ENCODE measurements around the gene SYNM.

SYNM gene

DNA sequence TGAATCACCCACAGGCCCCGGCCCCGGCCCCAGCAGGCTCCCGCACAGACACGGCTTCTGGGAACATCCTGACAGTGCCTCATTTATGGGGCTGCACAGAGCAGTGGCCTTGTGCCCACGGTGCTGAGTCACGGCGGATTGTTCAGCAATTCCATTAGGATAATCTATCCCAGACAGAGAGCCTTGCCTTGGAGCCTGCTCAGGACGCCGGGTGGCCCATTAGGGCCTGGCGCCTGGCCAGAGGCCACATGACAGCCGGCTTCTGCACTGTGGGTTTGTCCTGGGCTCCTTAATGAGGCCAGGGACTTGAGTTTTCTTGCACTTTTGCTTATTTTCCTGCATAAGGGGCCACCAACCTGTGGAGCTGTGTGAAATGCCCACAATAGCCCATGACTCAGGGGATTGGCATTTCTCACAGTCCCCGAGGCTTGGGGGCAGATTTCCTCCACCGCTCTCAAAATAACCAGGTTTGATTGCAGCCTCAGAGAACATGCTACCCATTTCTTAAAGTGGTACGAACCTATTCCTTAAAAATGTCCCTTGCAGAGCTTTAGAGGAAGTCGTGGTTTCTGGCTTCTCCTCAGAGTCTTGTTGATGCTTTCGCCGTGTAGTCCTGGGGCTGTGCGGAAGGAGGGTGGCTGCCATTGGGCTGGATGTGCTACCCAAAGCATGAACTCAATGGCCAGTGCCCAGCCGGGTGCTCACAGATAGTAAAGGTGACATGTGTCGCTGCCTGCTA, 19.0 kb downstream of the SYNM start:
- DNase-seq = peak; percentile 52

DNA sequence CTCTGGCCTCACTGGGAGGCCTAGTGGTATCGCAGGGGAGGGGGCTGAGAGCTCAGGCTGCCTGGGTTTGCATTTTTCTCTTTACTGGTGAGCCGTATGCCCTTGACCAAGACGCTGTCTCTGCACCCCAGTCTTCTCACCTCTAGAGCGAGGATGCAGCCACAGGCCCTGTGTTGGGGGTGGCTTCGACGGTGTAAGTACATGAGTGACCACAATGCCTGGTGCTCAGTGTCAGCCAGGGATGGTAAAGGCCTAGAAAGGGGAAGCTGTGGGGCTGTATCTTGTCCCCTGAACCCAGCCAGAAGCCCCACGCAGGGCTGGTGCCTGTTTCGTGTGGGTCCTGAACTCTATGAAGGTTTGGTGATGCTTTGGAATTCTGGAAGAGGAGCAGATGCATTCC, 19.8 kb downstream of the SYNM start:
- DNase-seq = no peak

DNA sequence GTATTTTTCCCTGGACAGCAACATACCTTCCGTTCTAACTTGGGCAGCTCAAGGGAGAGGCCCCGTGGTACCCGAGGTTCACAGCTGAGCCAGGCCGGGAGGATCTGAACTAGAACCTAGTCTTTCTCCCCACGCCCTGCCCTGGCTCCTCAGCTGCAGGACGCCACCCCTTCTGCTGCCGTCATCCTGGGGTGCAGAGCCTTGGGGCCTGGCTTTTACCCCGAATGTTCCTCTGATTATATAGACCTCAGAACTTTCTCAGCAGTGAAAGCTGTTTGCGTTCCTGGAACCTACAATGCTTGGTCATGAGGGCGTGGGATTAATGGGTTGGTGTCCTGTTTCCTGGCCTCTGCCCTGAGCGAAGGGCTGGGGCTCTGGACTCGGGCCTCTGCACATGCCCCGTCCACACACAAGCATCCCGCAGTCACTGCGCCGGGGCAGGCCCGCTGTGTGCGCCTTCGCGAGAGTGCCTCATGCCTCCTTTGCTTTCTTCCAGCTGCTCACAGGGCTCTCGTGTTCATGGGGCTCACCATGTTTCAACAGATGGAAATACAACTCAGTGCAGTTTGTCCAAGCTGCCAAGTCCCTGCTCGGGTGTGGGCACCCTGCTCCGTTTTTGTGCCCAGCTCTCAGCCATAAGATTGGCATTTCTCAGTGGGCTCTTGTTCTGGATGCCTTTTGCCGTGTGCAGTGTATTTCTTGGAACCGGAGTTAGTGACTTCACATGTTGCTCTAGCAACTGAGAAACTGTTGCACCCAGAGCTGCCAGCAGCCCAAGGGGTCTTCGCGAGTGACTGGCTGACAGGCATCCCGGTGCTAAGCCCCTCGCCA, 20.4 kb downstream of the SYNM start:
- no peak for DNase-seq

DNA sequence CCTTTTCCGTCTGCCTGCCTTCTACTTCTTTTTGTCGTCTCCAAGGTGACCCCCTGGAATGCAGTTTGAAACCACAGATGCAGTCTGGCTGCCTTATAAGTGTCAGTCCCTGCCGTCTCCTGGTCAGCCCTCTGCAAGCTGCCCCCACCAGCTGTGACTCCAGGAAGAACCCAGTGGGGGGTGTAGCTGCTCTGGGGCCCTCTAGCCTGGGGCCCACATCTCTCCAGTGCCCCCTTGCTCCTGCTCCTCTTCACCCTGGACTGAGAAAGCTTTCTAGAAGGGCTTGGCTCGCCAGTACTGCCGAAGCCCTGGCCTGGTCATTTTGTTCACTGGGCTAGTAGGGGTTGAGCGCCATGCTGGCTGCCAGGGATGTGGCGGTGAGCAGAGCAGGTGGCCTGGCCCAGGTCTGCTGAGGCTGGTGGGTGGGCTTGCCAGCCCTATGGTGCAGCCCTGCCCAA, 21.3 kb downstream of the SYNM start:
- no peak for DNase-seq

DNA sequence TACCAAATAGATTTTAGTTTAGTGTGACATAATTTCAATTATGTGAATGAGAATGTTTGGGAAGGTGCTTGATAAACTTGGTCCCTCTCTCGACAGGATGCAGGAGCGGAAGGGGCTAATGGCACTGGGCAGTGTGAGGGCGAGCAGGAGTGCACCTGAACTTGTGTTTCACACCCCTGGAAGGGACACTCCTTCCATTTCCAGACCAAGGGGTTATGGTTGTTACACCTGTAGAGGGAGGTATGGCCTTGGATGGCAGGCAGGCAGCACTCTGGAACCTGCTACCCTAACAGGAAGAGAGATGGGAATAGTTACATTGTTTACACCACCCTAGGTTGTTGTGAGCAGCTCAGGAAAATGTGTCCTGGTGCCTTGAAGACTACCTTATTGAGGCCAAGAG, 22.1 kb downstream of the SYNM start:
- no peak for DNase-seq

DNA sequence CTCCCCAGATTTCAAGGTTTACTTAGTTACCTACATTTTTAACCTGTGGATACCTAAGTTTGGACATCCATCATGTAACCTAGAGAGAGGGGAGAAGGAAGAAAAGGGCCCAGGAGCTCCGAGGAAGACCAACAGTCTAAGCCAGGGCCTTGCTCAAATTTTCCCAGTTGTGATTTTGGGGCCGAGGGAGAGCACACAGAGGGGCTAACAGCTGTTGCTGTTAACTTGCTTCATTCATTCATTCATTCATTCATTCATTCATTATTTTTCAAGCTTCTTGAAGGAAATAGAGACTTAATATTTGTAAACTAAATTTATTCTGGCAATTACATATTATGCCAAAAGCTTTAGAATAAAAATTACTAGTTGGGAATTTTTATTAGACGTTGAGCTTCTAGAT, 22.9 kb downstream of the SYNM start:
- no peak for DNase-seq

DNA sequence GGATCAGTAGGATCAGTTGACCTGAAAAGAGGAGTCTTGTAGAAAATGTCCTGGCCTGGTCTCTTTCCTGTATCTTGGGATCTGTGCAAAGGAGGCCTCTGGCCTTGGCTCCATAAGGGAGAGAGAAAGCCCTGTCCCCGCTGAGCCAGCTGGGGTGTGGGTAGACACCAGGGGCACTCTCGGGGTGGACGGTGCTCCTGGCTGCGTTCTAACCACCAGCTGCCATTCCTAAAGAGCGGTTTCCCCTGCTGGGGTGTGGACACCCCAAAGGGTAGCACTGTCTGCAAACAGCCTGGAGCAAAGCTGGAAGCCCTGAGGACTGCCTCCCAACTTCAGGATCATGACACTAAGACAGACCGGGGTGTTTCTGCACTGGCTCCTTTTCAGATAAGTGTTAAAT, 23.5 kb downstream of the SYNM start:
- no peak for DNase-seq

DNA sequence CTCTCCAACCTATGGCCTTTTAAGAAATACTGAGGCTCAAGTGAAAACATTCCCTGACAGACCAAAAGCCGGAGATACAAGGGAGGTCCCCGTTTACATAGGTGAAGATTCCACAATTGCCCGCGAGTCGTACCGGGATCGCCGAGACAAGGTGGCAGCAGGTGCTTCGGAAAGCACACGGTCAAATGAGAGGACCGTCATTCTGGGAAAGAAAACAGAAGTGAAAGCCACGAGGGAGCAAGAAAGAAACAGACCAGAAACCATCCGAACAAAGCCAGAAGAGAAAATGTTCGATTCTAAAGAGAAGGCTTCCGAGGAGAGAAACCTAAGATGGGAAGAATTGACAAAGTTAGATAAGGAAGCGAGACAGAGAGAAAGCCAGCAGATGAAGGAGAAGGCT, 24.8 kb downstream of the SYNM start:
- DNase-seq = no peak

DNA sequence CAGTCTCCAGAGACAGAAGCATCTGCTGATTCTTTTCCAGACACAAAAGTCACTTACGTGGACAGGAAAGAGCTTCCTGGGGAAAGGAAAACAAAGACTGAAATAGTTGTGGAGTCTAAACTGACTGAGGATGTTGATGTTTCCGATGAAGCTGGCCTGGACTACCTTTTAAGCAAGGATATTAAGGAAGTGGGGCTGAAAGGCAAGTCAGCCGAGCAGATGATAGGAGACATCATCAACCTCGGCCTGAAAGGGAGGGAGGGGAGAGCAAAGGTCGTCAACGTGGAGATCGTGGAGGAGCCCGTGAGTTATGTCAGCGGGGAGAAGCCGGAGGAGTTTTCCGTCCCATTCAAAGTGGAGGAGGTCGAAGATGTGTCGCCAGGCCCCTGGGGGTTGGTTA, 25.4 kb downstream of the SYNM start:
- no peak for DNase-seq

DNA sequence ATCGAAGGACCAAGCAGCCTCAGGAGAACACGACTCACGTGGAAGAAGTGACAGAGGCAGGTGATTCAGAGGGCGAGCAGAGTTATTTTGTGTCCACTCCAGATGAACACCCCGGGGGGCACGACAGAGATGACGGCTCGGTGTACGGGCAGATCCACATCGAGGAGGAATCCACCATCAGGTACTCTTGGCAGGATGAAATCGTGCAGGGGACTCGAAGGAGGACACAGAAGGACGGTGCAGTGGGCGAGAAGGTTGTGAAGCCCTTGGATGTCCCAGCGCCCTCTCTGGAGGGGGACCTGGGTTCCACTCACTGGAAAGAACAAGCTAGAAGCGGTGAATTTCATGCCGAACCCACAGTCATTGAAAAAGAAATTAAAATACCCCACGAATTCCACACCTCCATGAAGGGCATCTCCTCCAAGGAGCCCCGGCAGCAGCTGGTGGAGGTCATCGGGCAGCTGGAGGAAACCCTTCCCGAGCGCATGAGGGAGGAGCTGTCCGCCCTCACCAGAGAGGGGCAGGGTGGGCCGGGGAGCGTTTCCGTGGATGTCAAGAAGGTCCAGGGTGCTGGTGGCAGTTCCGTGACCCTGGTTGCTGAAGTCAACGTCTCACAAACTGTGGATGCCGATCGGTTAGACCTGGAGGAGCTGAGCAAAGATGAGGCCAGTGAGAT, 26.0 kb downstream of the SYNM start:
- DNase-seq = no peak

DNA sequence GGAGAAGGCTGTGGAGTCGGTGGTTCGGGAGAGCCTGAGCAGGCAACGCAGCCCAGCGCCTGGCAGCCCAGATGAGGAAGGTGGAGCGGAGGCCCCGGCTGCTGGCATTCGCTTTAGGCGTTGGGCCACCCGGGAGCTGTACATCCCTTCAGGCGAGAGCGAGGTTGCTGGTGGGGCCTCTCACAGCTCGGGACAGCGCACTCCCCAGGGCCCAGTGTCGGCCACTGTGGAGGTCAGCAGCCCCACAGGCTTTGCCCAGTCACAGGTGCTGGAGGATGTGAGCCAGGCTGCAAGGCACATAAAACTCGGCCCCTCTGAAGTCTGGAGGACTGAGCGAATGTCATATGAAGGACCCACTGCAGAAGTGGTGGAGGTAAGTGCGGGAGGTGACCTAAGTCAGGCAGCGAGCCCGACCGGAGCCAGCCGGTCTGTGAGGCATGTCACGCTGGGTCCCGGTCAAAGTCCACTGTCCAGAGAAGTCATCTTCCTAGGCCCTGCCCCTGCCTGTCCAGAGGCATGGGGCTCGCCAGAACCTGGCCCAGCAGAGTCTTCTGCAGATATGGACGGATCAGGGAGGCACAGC, 26.7 kb downstream of the SYNM start:
- no peak for DNase-seq

DNA sequence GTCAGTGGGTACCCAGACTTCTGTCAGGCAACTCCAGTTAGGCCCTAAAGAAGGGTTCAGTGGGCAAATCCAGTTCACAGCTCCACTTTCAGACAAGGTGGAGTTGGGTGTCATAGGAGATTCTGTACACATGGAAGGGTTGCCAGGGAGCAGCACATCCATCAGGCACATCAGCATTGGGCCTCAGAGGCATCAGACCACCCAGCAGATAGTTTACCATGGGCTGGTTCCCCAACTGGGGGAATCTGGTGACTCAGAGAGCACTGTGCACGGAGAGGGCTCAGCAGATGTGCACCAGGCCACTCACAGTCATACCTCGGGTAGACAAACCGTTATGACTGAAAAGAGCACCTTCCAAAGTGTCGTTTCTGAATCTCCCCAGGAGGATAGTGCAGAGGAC, 27.2 kb downstream of the SYNM start:
- no peak for DNase-seq

DNA sequence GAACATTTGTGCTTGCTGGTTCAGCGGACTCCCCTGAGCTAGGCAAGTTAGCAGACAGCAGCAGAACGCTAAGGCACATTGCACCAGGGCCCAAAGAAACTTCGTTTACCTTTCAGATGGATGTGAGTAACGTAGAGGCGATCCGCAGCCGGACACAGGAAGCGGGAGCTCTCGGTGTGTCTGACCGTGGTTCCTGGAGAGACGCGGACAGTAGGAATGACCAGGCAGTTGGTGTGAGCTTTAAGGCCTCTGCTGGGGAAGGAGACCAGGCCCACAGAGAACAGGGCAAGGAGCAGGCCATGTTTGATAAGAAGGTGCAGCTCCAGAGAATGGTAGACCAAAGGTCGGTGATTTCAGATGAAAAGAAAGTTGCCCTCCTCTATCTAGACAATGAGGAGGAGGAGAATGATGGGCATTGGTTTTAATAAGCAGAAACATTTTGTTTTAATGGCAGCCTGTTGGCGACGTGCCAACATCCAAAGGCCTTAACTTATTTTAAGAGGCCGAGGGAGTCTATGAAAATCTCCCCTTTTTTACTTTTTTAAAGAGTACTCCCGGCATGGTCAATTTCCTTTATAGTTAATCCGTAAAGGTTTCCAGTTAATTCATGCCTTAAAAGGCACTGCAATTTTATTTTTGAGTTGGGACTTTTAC, 27.9 kb downstream of the SYNM start:
- no peak for DNase-seq

DNA sequence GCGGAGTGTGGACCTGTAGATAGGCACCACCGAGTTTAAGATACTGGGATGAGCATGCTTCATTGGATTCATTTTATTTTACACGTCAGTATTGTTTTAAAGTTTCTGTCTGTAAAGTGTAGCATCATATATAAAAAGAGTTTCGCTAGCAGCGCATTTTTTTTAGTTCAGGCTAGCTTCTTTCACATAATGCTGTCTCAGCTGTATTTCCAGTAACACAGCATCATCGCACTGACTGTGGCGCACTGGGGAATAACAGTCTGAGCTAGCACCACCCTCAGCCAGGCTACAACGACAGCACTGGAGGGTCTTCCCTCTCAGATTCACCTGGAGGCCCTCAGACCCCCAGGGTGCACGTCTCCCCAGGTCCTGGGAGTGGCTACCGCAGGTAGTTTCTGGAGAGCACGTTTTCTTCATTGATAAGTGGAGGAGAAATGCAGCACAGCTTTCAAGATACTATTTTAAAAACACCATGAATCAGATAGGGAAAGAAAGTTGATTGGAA, 29.5 kb downstream of the SYNM start:
- no peak for DNase-seq

DNA sequence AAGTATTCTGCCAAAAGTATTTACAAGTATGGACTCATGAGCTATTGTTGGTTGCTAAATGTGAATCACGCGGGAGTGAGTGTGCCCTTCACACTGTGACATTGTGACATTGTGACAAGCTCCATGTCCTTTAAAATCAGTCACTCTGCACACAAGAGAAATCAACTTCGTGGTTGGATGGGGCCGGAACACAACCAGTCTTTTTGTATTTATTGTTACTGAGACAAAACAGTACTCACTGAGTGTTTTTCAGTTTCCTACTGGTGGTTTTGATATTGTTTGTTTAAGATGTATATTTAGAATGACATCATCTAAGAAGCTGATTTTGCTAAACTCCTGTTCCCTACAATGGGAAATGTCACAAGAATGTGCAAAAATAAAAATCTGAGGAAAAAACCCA, 30.3 kb downstream of the SYNM start:
- no peak for DNase-seq

DNA sequence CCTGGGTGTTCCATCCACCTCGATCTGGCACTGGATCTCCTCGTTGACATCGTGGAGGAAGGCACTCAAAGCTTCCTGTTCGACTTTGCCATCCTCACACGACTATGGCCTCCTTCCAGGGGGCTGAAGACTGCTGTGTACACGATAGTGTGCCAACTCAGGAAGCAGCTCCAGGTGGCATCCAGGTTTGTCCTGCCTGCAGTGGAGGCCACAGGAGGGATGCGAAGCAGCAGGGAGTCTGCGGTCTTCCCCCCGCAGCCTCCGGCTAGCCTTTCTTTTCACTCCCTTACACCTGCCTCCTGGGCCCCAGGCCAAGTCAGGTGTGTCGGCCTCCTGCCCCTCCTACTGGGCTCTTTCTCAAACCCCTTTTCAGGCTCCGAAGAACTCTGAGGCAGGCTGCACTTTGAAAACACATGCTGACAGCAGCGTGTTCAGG, 32.2 kb downstream of the SYNM start:
- DNase-seq = peak; percentile 96

DNA sequence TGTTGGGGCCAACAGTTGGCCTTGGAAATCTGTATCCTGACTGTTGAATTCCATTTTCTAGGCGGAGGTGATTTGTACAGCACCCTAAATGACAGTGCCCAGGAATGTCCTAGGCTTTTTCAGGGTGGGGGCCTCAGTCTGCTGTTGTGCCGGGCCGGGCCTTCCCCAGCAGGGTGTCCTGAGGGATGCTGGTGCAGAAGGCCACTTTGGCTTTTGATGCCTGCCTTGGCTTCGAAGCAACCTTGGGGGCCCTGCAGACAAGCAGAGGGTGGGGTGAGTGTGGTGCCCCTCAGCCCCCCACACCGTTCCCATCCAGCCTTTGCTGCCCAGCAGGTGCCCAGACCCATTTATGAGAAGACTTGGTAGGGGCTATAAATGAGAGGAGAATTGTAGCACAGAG, 33.0 kb downstream of the SYNM start:
- no peak for DNase-seq

DNA sequence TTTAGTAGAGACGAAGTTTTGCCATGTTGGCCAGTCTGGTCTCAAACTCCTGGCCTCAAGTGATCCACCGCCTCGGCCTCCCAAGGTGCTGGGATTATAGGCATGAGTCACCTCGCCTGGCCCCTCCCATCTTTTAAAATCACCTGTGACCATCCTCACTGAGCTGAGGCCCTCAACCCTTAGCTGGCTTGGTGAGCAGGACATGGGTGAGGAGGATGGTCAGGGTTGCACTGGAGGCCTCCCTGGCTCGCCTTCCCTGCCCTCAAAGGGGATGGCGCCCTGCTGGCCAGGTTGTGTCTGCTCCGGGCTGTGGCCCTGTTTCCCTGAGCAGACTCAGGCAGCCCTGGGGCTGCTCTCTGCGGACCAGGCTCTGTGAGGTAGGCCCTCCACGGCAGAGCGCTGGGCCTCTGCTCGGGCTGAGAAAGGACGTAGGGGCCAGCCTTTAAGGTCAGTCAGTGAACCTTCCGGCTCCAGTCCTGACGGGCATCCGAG, 33.7 kb downstream of the SYNM start:
- DNase-seq = no peak

DNA sequence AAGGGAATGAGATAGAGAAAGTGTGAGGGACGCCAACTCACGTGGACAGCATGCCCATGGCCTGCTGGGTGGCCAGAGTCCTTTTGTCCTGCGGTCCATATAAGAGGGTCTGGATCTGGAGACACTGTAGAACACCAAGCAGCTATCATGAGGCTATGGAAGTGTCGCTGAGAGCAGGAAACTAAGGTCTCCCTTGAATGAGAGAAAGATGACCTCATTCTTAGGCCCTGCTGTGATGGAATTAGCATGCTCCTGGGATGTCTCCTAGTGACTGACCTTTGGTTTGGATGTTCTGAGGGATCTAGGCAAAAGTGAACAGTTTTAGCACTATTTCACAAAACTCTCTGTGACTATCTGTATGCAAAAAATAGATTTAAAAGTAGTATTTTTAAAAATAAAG, 34.4 kb downstream of the SYNM start:
- DNase-seq = no peak

DNA sequence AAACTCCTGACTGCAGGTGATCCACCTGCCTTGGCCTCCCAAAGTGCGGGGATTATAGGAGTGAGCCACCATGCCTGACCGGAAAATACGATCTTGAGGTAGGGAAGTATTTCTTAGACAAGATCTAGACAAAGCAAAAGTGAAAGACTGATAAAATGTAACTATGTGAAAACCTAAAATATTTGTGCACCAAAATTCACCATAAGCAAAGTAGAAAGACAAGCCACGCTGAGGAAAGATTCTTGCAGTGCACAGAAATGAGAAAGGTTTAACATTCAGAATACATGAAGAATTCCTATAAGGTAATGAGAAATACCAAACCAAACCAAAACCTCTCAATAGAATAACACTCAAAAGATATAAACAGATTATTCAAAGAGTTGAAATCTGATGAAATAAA, 35.7 kb downstream of the SYNM start:
- no peak for DNase-seq

DNA sequence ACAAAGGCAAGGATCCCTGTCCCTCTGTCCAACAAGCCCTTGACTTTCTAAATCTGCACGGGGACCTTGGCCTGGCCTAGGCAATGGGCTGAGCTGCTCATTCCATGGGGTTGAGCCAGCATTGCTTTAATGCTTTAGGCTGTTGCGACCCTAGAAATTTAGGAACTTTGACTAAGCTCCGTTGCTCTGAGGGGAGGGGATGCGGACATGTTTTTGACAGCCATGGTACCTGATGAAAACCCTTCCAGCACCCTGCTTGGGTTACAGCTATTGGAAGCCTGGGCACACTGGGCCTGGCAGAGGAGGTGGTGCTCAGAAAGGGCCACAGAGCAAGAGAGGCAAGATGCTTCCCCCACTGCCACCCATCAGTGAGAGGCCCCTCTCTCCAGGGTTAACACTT, 37.1 kb downstream of the SYNM start:
- no peak for DNase-seq

DNA sequence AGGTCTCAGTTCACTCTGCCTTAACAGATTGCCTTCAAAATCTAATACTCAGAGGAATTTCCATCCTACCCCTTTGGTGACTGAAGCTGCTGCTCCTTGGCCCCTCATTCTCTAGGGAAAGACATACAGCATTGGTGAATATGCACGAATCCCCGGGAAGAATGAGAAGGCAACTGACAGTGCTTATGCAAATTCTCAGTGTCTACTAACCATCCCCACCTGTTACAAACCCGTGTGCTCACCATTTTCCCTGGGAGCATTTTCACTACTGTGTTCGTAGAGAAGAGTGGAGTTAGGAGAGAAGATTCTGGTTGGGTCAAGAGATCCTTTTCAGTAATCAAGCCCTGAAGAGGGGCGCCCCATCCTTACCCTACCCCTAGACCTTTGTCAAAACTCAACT, 37.7 kb downstream of the SYNM start:
- DNase-seq = no peak

DNA sequence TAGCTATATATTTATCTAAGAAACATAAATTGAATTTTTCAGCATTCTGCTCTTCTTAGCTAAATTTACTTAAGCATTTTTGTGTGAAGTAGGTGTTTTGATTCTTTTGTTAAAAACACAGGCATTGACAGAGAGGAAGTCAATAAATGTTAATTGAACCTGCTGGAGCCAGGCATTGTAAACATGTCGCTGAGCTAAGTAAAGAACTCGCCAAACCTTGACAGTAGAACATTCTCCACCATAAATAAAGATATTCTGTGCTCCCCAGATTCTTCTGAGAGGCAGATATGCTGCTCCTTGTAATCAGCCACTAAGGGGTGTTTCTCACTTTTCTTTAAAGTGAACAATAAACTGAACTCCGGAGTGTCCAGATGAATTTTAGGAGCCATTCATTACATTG, 38.4 kb downstream of the SYNM start:
- DNase-seq = peak; percentile 48
